OCI-M2 (cell line): ENCODE results near the gene CUL7.
"Not testable (repeated sequence)": the region's sequence is repeated elsewhere in the genome, so short reads cannot be mapped to it uniquely, and the experiment has no call there.

Experiments used
- DNase-seq: peaks from one replicate; lab custom pipeline; 2025; ENCODE audit not compliant: unreplicated experiment; lab: John Stamatoyannopoulos, UW

Gene CUL7

DNA sequence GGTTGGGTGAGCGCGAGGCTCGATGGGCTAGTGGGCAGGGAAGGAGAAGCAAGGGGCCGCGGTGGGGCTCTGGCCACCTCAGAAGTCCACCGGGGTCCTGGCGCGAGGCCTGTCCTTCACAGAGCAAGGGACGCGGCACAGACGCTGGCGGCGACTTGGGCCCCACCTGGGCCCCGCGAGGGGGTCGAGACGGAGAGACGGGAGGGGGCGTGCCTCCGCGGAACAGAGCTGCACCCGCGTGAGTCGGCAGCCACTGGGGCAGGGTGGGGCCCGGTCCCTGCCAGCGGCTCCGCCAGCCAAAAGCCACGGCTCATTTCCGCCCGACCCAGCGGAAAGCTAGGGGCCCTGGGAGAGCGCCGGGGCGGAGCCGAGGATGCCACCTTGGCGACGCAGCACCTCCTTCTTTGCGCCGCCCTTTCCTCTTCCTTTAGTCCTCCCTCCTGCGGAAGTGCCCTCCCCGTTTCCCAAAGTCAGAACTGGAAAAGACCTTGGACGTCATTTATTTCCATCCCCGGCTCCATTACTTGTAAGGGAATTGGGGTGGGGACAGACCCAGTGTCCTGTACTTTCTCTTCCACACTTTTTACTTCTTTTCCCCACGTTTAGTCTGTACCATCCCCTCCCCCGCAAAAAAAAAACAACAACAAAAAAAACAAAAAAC lies at the start of gene CUL7:
Gene CUL7 (minus strand): TSS at position 307 of the 661 bp plus-strand sequence. CDS start 1,063 bp downstream, outside the sequence.
- DNase-seq = peak; percentile 82

DNA sequence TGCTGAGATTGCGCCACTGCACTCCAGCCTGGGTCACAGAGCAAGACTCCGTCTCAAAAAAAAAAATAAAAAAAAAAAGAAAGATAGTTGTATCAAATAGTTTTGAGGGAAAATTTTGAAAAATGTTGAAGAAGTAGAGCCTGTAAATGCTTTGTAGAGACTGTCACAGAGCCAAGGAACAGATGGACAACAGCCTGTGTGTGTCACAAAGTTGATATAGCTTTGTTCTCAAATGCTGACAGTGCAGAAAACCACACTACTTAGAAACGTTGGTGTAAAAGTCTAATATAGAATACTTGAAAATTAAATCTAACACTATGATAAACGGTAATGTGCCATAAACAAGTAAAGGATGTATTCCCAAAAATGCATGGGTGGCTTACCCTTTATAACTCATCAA lies 47.8 kb upstream of the CUL7 start:
- DNase-seq = no peak

- DNase-seq = no peak
Measured at GRCh38 chr6:43097502-43097901, 43.9 kb upstream of the CUL7 start.

DNA sequence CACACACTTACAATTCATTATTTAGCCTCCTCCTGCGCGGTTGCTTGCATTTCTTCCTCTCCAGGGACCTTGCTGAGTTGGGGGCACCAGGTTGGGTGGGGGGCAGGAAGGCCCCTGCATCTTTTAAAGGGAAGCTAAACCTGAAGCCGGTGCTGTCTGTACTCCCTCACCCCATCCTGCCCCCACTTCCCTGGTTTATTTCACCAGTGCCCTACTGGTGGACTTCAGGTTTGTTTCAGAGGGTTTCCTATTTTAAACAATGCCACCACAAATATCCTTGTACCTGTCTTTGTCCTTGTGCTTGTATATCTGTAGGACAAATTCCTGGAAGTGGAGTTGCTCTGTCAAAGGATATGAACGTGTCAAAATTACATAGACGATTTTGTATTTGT lies 43.4 kb upstream of the CUL7 start:
- DNase-seq = no peak

- no peak for DNase-seq
Measured at GRCh38 chr6:43096451-43097097, 42.9 kb upstream of the CUL7 start.

DNA sequence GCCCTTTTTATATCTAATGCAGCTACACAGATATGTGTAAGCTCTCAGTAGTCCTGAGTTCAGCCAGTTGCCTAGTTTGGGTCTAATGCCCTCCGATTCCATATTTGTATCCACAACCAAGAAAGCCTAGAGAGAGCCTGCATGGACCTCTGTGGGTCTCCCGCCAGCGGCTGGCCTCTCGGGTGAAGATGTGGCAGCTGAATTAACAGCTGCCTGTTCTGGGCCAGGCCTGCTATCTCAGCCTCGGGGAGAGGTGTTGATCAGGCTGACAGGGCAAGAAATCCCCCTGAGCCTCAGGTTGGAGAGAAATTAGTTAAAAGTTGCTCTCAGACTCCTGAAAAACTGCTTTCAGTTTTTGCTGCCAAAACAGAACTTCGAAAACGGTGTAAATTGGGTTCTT lies 42.3 kb upstream of the CUL7 start:
- DNase-seq = no peak

DNA sequence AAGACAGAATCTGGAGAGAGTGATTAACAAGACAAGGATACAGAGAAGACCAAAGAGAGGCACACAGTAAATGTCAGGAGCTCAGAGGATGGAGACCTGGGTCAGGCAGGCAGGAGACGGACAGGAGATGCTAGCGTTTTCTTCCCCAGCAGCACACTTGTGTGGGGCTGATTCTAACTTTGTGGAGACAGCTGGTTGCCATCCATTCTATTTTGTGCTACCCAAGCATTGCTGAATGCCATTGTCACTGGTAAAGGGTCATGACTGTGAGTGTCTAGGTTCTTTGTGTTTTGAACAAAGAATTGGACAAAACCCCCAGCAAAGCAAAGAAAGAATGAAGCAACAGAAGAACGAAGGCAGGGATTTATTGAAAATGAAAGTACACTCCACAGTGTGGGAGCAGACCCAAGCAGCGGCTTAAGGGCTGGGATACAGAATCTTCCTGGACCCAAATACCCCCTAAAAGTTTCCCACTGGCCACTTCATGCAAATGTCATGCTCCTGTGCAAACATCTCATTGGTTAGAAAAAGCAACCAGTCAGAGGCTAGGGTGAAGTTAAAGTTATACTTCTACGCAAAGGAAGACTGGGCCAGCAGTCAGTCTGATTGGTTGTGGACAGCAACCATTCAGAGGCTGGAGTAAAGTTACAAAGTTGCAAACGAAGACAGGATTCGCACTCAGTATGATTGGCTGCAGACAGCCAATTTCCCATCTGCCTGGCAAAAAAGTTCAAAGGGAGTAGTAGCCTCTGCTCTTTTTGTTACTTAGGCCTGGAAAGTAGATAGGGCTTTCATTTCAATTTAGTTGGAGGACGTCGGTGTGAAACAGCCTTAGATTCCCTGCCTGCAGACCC lies 40.0 kb upstream of the CUL7 start:
- no peak for DNase-seq

DNA sequence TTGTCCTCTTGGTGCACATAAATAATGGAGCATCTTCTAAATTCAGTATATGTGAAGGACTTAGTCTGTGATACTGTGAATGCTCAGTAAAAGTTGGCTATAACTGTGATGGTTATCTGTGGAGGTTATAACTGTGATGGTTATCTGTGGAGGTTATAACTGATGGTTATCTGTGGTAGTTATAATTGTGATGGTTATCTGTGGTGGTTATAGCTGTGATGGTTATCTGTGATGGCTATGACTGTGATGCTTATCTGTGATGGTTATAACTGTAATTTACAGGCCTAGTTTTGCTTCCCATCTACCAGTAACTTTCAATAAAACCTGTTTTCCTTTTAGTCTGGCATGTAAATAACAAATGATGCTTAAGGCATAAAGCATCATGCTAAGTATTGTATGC lies 39.0 kb upstream of the CUL7 start:
- DNase-seq = no peak

- DNase-seq = no peak
Measured at GRCh38 chr6:43091436-43091991, 37.9 kb upstream of the CUL7 start.

- no peak for DNase-seq
Measured at GRCh38 chr6:43091020-43091419, 37.4 kb upstream of the CUL7 start.

- no peak for DNase-seq
Measured at GRCh38 chr6:43090559-43090956, 36.9 kb upstream of the CUL7 start.

DNA sequence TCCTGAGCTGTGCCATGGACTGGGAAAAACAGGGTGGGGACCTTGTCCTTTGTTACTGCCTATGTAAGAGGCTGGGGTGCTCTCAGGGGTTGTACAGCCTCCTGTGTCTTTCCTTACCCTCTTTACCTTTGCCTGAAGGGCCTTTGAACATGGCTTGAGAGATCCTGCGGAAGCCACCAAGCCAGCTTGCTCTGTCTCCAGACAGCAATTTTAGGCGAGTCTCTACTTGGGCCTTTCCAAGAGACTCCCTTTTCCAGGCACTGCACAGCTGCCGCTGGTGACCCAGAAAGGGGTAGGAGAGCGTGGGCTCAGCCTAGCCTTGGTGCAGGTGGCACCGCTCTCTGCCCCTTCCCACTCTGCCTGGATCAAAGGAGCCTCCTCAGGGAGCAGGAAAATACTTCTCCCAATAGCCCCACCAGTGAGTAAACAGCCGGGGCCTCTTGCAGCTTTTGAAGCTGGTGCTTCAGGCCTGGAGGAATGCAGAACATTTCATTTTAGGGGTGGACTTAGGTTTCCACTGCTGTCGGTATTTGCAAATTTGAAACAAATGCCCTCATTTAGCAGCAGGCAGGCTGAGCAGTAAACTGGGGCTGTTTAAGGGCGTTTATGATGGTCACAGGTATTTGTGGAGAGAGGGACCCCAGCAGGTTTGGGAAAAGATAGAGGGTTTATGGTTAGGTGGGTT lies 36.4 kb upstream of the CUL7 start:
- DNase-seq = no peak

- DNase-seq = no peak
Measured at GRCh38 chr6:43089467-43089866, 35.8 kb upstream of the CUL7 start.

DNA sequence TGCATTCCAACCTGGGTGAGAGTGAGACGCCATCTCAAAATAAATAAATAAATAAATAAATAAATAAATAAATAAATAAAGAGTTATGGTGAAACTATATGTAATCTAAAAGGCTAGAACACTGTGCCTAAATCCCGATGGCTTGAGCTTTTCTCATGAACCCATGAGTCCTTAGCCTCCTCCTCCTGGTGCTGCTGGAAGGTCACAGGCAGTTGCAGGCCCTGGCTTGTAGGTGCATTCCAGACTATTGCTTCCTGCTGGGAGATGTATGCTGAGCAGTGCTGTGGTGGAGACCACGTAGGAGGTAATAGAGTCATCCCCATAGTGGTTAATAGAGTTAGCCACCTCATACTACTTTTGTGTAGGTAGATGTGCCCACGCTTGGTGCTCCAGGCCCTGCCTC lies 35.0 kb upstream of the CUL7 start:
- no peak for DNase-seq

- no peak for DNase-seq
Measured at GRCh38 chr6:43086022-43086658, 32.5 kb upstream of the CUL7 start.

DNA sequence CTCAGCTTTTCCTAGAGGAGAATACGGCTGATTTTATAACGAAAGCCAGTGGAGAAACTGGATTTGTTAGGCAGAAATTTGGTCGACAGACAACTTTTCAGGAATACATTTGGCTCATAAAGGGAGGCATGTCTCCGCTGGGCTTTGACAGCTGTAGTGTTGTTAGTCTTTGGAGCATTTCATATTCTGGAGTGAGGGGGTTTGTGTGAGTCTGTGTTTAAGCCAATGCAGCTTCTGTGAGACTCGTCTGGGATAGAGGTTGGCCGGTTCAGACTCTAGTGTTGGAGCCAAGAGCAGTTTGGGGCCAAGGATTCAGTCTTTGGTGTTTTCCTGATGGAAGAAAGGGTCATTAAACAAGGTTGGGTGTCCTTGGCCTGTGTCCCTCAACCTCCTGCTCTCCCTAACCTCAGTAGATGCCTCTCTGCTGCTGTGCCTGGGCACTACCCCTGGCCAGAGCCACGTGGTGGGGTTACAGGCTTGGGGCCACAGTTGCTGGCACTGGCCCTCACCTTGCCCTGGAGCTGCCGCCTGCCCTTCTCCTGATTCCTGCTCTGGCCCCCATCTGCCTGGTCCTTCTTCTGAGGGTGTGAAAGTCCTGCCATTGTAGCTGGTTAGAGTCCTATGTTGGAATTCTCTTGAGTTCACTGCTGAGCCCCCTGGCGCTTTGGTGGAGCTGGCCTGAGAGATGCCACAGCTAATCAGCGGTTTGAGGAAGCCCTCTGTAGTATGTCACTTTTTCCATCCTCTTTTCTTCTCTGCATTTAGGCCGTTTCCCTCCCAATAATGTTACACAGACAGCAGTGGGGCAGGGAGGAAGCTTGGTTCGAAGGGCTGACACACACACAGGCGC lies 29.4 kb upstream of the CUL7 start:
- DNase-seq = no peak

DNA sequence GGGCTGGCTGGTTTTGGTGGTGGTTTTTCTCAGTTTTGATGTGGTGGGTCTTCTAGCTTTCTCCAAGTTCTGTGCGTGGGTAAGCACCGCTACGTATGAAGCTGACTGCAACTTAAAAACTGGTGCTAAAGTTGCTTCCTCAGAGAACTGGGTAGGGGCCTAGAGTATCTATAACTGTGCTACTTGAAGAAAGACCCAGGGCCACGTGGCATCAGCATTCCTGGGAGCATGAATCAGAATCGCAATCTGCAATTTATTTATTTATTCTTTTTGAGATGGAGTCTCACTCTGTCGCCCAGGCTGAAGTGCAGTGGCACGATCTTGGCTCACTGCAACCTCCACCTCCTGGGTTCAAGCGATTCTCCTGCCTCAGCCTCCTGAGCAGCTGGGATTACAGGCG lies 28.3 kb upstream of the CUL7 start:
- DNase-seq = not testable (repeated sequence)

DNA sequence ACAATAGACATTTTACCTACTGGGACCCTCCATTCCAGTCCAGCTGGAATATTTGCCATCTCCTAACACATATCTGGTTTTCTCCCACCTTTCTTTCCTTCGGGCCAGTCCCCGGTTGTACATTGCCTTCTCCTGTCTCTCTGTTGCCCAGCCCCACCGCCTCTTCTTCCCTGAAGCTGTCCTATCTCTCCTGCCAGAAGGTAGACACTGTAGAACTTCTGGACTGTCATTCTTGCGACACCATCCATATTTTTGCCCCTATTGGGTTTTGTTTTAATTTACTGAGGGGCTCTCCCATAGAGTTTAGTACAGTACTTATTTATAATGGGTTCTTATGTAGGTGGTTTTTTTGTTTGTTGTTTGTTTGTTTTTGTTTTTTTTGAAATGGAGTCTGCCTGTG lies 27.4 kb upstream of the CUL7 start:
- no peak for DNase-seq

DNA sequence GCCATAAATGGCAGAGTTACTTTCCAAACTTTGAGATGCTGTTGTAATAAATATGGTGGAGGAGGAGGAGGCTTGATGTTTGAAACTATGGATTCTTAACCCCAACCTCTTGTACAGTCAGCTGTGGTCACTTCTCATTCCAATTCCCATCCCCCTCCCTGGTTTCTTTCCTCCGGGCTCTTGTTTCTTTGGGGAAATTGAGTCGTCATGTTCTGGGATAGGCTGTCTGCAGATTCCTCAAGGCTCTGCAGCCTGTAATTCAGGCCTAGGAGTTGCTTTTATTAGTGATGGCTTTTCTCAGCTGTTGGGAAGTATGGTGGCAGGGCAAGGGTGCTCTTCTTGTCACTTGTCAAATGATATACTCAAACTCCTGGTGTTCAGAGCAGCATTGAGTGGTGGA lies 25.0 kb upstream of the CUL7 start:
- DNase-seq = no peak

DNA sequence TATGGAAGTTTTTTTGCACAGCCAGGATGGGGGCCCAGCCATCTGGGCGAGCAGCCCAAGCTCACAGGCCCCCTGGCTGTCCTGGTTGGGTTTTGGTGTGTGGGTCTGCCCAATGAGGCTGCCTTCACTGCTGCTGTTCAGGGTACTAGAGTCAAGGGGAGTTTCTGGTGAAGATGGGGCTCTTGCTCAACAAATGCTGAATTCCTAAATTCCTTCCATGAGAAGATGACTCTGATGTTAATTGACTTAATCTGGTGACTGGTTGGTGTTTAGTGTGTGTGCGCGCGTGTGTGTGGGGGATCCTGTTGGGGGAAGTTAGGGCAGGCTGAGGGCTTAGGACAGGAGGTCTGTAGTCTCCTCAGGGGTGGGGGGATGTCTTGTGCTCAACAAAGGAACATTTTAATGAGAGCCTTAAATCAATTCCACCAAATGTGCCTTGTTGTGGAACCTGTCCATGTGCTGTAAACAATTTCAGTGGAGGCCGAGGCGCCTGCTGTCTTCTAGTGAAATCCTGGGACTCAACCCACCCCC lies 24.4 kb upstream of the CUL7 start:
- no peak for DNase-seq
